Amniotic stem cell (primary cell): ENCODE results near the gene SBSN.
A peak's percentile ranks its signal among the peaks of the same experiment; 100 is the strongest.

ENCODE experiments used
- DNase-seq: peaks from one replicate; lab custom pipeline; 2025; lab: John Stamatoyannopoulos, UW

The SBSN gene

GRCh38 chr19:35554076-35554475 lies 26.0 kb upstream of the SBSN start:
- DNase-seq = no peak

- DNase-seq = no peak
Measured at GRCh38 chr19:35553385-35554000, 25.4 kb upstream of the SBSN start.

- no peak for DNase-seq
Measured at GRCh38 chr19:35552534-35553384, 24.6 kb upstream of the SBSN start.

- DNase-seq = no peak
Measured at GRCh38 chr19:35551091-35551810, 23.1 kb upstream of the SBSN start.

GRCh38 chr19:35549879-35550523 lies 21.9 kb upstream of the SBSN start:
- DNase-seq = no peak

- DNase-seq = peak; percentile 49
Measured at GRCh38 chr19:35549174-35549788, 21.2 kb upstream of the SBSN start.

- no peak for DNase-seq
Measured at GRCh38 chr19:35546532-35546931, 18.4 kb upstream of the SBSN start.

- no peak for DNase-seq
Measured at GRCh38 chr19:35545855-35546381, 17.8 kb upstream of the SBSN start.

GRCh38 chr19:35545001-35545854 lies 17.1 kb upstream of the SBSN start, which contains the start of gene TMEM147:
TSS of gene TMEM147 (plus strand) at chr19:35545626. CDS start at chr19:35545740, 114 bp downstream.
- peak; percentile 80 for DNase-seq

GRCh38 chr19:35544110-35544802 lies 16.1 kb upstream of the SBSN start:
- DNase-seq = no peak

GRCh38 chr19:35543280-35544109 lies 15.4 kb upstream of the SBSN start:
- DNase-seq = no peak

- DNase-seq = no peak
Measured at GRCh38 chr19:35542209-35542608, 14.1 kb upstream of the SBSN start.

- DNase-seq = no peak
Measured at GRCh38 chr19:35540356-35540927, 12.3 kb upstream of the SBSN start.

- no peak for DNase-seq
Measured at GRCh38 chr19:35539850-35540249, 11.7 kb upstream of the SBSN start.

- DNase-seq = no peak
Measured at GRCh38 chr19:35539314-35539713, 11.2 kb upstream of the SBSN start.

GRCh38 chr19:35534803-35535480 lies 6.8 kb upstream of the SBSN start:
- DNase-seq = no peak

GRCh38 chr19:35533822-35534392 lies 5.8 kb upstream of the SBSN start:
- DNase-seq = no peak
